Testis (tissue), 3 donors: Measurements from ENCODE around the gene UVRAG. TPM values are rescaled to one million over a fixed set of nuclear protein-coding genes. Genes with fewer than 3 reads are reported as not detected.

Source experiments
- DNase-seq: peaks from one replicate; pipeline ENCODE4 v3.0.0-alpha.2; 2019
- H3K27ac ChIP-seq, 2 donors: fragments of 200-600 bp; sonication (generic); one replicate each; pipeline ENCODE4 v1.5.1; 2019
- H3K27me3 ChIP-seq: fragments of 200-600 bp; sonication (generic); one replicate; pipeline ENCODE4 v1.5.1; 2019
- H3K36me3 ChIP-seq: fragments of 200-600 bp; sonication (generic); one replicate; pipeline ENCODE4 v1.5.1; 2017; ENCODE audit warnings: low read depth; ENCODE audit errors: missing control alignments
- H3K4me1 ChIP-seq: fragments of 200-600 bp; sonication (generic); one replicate; pipeline ENCODE4 v1.5.1; 2019
- H3K4me3 ChIP-seq, 2 donors: fragments of 200-600 bp; sonication (generic); one replicate each; pipeline ENCODE4 v1.5.1; 2017 to 2019
- H3K9me3 ChIP-seq: fragments of 200-600 bp; sonication (generic); one replicate; pipeline ENCODE4 v1.5.1; 2017
- POLR2A ChIP-seq: fragments of 450-650 bp; IDR thresholded peaks from one replicate; pipeline ENCODE4 v1.6.1; 2017; ENCODE audit warnings: antibody characterized with exemption, mild to moderate bottlenecking, moderate library complexity
- WGBS, 2 donors: methylation state at CpG; one replicate each; pipeline ENCODE4 v1.1.5; 2018; 5-methylcytosine and 5-hydroxymethylcytosine counted together
- intact Hi-C: fragments of 100-400 bp; cut with DNase I; formaldehyde crosslinking; loops from one replicate; pipeline ENCODE4 v1.15.1; 2023; ENCODE audit warnings: low total_unique reads
- polyA plus RNA-seq: library from polyadenylated mRNA; stranded (reverse); fragments of 350-450 nt; fragmentation: Illumina TruSeq; extraction: RNeasy Lipid Tissue Mini Kit (QIAGEN cat#74804); gene quantifications from one replicate; pipeline ENCODE4 v1.2.3, GENCODE V29; 2014; ENCODE audit warnings: low read depth, low replicate concordance; ENCODE audit not compliant: insufficient read depth
- small RNA-seq, 2 donors: library from RNA; depleted of rRNA; stranded (forward); fragments of <200 nt; gene quantifications; one replicate each; pipeline ENCODE3, GENCODE V24; 2016
- total RNA-seq, 2 donors: library from RNA; depleted of rRNA; stranded (reverse); fragments of >200 nt; gene quantifications; one replicate each; pipeline ENCODE4 v1.2.3, GENCODE V29; 2016
- TF ChIP-seq, protein P1 (sequence below), 3 experiments: fragments of 450-650 bp in 2 of 3; fragments of 200-600 bp in 1 of 3; sonication (generic) in 1 of 3; IDR thresholded peaks; one replicate each; pipeline ENCODE4 v1.5.1; 2016 to 2019; ENCODE audit warnings: antibody characterized with exemption in 3 of 3, mild to moderate bottlenecking in 2 of 3, moderate library complexity in 1 of 3

Gene UVRAG
- total and polyA plus RNA-seq, 3 donors from 2014 or later: 10.8 to 22.4 (median 20.1) TPM

DNA sequence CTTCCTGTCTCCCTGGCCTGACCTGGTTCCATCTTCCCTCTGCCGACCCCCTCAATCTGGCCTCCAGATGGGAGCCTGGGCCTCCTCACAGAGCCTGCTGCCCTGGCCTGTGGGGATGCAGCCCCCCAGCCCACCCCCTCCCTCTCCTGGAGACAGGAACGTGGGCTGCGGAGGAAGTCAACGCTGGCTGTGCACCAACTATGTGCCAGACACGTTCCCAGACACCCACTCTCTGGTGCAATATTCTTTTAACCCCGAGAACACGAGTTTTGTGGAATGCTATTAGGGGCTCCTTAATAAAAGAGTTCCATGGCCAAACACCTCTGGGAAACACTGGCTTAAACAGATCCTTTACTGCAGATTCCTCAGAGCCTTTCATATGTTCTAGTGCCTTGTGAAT lies 375.4 kb downstream of the UVRAG start:
- WGBS, 2 donors: 36 to 56% methylated on average over 7 of the region's 7 CpGs
- no peak for DNase-seq
- TF ChIP-seq, protein P1, sequence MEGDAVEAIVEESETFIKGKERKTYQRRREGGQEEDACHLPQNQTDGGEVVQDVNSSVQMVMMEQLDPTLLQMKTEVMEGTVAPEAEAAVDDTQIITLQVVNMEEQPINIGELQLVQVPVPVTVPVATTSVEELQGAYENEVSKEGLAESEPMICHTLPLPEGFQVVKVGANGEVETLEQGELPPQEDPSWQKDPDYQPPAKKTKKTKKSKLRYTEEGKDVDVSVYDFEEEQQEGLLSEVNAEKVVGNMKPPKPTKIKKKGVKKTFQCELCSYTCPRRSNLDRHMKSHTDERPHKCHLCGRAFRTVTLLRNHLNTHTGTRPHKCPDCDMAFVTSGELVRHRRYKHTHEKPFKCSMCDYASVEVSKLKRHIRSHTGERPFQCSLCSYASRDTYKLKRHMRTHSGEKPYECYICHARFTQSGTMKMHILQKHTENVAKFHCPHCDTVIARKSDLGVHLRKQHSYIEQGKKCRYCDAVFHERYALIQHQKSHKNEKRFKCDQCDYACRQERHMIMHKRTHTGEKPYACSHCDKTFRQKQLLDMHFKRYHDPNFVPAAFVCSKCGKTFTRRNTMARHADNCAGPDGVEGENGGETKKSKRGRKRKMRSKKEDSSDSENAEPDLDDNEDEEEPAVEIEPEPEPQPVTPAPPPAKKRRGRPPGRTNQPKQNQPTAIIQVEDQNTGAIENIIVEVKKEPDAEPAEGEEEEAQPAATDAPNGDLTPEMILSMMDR (IDR thresholded peaks at IDR 0.05): no peak
- TF ChIP-seq POLR2A: no peak
- intact Hi-C loops: no loop called here
- Histone ChIP-seq H3K36me3 (no peaks in the 10 kb centered on the region), H3K27ac (no peak overlapping the region), H3K9me3 (no peaks in the 10 kb centered on the region), H3K27me3 (no peaks in the 10 kb centered on the region), H3K4me1 (peaks cover 9% of the 10 kb centered on the region), H3K4me3 (no peak overlapping the region)

Small RNAs within 50 kb of the gene (small RNA-seq; reads per million reads assigned to genes)
- gene RF00019 (0 reads per million in 2 donors), gene RNA5SP344 (0 reads per million in 2 donors)

Other genes with a start within 250 kb of the UVRAG start
- gene MAP6, start 146.2 kb upstream of the UVRAG start, total RNA-seq: 10 to 100 TPM; 17.8 to 23.8 TPM
- 38.1 TPM for gene MAP6, start 146.2 kb upstream of the UVRAG start, polyA plus RNA-seq
- under 1 TPM; 0.19 to 0.31 TPM for gene MOGAT2, start 97.4 kb upstream of the UVRAG start, total RNA-seq
- gene MOGAT2, start 97.4 kb upstream of the UVRAG start, polyA plus RNA-seq: 0.24 TPM
- gene DGAT2, start 46.4 kb upstream of the UVRAG start, total RNA-seq: 10 to 100 TPM; 40.9 to 54.6 TPM
- 77.6 TPM for gene DGAT2, start 46.4 kb upstream of the UVRAG start, polyA plus RNA-seq